COLO668 (cell line): ENCODE measurements around the gene LGSN.
"Not testable (repeated sequence)": the region's sequence is repeated elsewhere in the genome, so short reads cannot be mapped to it uniquely, and the experiment has no call there.

Experiments used
- DNase-seq: peaks from one replicate; lab custom pipeline; 2025; ENCODE audit not compliant: unreplicated experiment; lab: John Stamatoyannopoulos, UW

The LGSN gene

GRCh38 chr6:63245420-63245819, 74.4 kb downstream of the LGSN start:
- no peak for DNase-seq

- no peak for DNase-seq
Measured at GRCh38 chr6:63236398-63236817, 83.4 kb downstream of the LGSN start.

GRCh38 chr6:63230511-63230910, 89.3 kb downstream of the LGSN start:
- not testable (repeated sequence) for DNase-seq

- DNase-seq: not testable (repeated sequence)
Measured at GRCh38 chr6:63230027-63230426, 89.8 kb downstream of the LGSN start.

GRCh38 chr6:63227928-63228894, 91.6 kb downstream of the LGSN start:
- DNase-seq: not testable (repeated sequence)

GRCh38 chr6:63225987-63226386, 93.8 kb downstream of the LGSN start:
- not testable (repeated sequence) for DNase-seq
